Cardiac fibroblast (primary cell): ENCODE results near the gene PODXL.

Experiments
- DNase-seq, 2 donors: peaks; one replicate each; pipeline versions ENCODE4 v3.0.0 to v3.0.0-alpha.2; 2010; ENCODE audit warnings: low read depth in 2 of 2
- H3K4me3 ChIP-seq, 2 donors: replicated peaks in 1 of 2; 1 replicate in 1 of 2; 2 replicates in 1 of 2; pipeline ENCODE4 v1.5.1; 2011; ENCODE audit warnings: low read depth in 2 of 2, low read length in 2 of 2, mild to moderate bottlenecking in 2 of 2, moderate library complexity in 1 of 2
- TF ChIP-seq, protein P1 (sequence below): IDR thresholded peaks from one replicate; pipeline ENCODE4 v1.5.1; 2011; ENCODE audit warnings: low read depth, mild to moderate bottlenecking, low read length, inconsistent platforms

Gene PODXL

DNA sequence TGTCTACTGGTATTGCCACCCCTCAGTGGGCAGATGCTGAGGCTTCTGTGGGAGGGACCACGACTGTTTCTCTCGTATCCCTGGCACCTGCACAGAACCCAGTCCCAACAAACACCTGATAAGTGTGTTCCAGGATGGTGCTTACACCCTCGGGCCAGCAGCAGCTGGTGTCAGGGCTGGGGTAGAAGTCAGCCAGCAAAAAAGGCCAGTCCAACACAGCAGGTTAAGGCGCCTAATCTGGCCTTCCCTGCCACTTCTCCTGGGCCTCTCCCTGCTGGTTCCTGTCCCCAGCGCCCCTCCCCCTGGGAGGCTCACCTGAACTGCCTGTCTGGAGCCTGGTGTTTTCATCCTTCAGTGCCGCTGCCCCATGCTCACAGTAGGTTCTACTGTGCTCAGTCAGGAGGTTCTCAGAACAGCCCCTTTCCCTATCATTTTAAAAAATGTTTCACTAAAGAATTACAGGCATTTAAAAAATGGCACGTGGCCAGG, 20.0 kb downstream of the PODXL start:
- DNase-seq, result no peak
- no peak overlapping the region for H3K4me3 ChIP-seq

GRCh38 chr7:131533566-131534561, 22.6 kb downstream of the PODXL start:
- no peak for DNase-seq
- no peak overlapping the region for H3K4me3 ChIP-seq
- TF ChIP-seq, protein P1, sequence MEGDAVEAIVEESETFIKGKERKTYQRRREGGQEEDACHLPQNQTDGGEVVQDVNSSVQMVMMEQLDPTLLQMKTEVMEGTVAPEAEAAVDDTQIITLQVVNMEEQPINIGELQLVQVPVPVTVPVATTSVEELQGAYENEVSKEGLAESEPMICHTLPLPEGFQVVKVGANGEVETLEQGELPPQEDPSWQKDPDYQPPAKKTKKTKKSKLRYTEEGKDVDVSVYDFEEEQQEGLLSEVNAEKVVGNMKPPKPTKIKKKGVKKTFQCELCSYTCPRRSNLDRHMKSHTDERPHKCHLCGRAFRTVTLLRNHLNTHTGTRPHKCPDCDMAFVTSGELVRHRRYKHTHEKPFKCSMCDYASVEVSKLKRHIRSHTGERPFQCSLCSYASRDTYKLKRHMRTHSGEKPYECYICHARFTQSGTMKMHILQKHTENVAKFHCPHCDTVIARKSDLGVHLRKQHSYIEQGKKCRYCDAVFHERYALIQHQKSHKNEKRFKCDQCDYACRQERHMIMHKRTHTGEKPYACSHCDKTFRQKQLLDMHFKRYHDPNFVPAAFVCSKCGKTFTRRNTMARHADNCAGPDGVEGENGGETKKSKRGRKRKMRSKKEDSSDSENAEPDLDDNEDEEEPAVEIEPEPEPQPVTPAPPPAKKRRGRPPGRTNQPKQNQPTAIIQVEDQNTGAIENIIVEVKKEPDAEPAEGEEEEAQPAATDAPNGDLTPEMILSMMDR, result no peak

More for the DNA sequence above, 20.0 kb downstream of the PODXL start:
- TF ChIP-seq, protein P1, result no peak

DNA sequence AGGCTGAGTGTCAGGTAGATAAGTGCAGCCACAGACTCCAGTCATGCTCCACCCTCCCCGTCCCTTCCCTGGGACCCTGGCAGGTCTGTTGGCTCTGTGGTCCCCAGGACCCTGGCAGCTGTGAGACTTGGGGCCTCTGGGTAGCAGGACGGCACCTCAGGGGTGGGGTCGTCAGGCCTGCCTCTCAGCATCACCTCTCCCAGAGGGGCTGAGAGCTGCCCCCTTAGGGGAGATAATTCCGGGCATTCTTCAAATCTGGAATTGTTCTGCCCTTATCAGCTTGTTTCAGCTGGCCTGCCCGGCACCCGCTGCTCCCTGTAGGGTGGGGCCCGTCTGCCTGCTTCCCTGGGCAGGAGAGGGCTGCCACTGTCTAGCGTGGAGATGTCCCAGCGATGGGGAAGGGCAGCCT, 23.3 kb downstream of the PODXL start:
- no peak overlapping the region for H3K4me3 ChIP-seq
- DNase-seq, result no peak
- TF ChIP-seq, protein P1, result no peak

- TF ChIP-seq, protein P1, result no peak
- DNase-seq, result no peak
- no peak overlapping the region for H3K4me3 ChIP-seq
These were observed 23.8 kb downstream of the PODXL start for GRCh38 chr7:131532570-131533091.

DNA sequence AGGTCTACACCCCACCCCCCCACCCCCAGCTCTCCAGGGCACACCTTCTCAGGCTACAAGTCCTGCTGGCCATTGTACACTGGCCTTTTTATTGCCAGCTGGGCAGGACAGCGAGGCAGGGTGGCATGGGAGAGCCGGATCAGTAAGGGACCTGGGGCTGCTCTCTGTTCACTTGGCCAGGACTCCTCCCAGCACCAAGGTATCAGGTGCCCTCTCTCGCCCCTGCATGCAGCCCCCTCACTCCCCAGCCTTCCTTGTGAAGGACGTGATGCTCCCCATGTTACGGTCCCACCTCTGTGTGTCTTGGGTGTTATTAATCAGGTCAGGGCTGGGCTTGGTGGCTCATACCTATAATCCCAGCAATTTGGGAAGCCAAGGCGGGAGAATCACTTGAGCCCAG, 26.3 kb downstream of the PODXL start:
- H3K4me3 ChIP-seq, result no peak overlapping the region
- TF ChIP-seq, protein P1, result no peak
- DNase-seq, result no peak

GRCh38 chr7:131529617-131530016, 26.8 kb downstream of the PODXL start:
- no peak for DNase-seq
- TF ChIP-seq, protein P1, result no peak
- no peak overlapping the region for H3K4me3 ChIP-seq
